GM19463 (cell line): ENCODE data around the gene ALDH3A2.
"Not testable (repeated sequence)": the region's sequence is repeated elsewhere in the genome, so short reads cannot be mapped to it uniquely, and the experiment has no call there.

Experiments
- ATAC-seq: cut with Tn5 transposase; IDR thresholded peaks from one replicate; pipeline ENCODE4 v1.9.1; 2021; ENCODE audit warnings: mild to moderate bottlenecking, moderate library complexity; ENCODE audit not compliant: unreplicated experiment

ALDH3A2 gene

DNA sequence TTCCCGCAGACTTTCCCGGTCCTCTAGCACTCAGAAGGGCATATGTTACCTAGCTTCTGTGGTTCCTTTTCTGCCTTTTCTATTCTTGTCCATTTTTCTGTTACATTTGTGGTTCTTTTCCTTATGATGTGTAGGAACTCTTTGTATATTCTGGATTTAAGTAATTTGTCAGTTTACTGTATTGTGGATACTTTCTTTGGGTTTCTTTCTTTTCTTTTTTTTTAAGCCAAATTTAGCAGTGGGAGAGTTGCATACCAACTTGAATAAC, 657 bp downstream of the ALDH3A2 start:
- ATAC-seq: no peak

GRCh38 chr17:19650826-19651225, 2.3 kb downstream of the ALDH3A2 start:
- ATAC-seq: no peak

DNA sequence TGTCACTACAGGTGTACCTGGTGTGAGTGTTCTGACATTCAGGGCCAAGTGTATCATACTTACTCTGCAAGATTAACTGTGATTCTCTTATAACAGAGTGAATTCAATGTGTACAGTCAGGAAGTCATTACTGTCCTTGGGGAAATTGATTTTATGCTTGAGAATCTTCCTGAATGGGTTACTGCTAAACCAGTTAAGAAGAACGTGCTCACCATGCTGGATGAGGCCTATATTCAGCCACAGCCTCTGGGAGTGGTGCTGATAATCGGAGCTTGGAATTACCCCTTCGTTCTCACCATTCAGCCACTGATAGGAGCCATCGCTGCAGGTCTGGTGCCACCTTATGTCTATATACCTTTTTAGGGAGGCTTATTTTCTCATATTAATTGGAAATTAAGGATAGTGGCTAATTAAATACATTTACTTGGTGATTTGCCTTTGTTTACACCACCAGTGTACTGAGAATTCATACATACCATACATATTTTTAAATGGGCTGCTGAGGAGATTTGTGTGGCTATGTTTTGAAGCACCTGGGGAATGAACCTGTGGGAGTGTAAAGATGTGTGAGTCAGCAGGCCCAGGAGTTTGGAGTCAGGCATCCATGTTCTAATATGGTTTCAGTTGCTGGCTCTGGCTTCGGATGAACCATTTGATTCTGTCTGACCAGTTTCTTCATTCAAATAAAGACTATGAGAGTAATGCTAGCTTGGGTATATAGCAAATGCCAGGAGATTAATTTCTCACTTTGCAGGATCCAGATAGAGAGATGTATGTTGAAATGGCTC, 3.1 kb downstream of the ALDH3A2 start:
- no peak for ATAC-seq

DNA sequence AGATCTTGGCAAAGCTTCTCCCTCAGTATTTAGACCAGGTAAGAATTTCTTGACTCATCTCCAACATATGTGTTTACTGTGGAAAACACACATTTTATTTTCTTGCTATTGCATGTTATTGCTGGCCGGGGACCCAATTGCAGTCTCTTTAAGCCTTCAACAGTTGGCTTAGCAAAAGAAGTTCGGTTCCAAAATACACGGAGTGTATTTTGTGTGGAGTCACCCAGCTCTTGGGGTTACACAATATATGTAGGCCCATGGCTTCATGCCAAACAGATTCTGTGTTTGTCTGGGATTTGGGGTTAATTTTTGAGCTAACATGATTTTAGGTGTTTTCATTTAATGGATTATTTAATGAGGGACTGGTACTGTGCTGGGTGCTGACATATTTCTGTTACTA, 4.0 kb downstream of the ALDH3A2 start:
- ATAC-seq: no peak

GRCh38 chr17:19654342-19654886, 5.9 kb downstream of the ALDH3A2 start:
- ATAC-seq: no peak

GRCh38 chr17:19654896-19655295, 6.3 kb downstream of the ALDH3A2 start:
- ATAC-seq: no peak

GRCh38 chr17:19656336-19656735, 7.8 kb downstream of the ALDH3A2 start:
- ATAC-seq: no peak

GRCh38 chr17:19656851-19657581, 8.5 kb downstream of the ALDH3A2 start:
- ATAC-seq: no peak

DNA sequence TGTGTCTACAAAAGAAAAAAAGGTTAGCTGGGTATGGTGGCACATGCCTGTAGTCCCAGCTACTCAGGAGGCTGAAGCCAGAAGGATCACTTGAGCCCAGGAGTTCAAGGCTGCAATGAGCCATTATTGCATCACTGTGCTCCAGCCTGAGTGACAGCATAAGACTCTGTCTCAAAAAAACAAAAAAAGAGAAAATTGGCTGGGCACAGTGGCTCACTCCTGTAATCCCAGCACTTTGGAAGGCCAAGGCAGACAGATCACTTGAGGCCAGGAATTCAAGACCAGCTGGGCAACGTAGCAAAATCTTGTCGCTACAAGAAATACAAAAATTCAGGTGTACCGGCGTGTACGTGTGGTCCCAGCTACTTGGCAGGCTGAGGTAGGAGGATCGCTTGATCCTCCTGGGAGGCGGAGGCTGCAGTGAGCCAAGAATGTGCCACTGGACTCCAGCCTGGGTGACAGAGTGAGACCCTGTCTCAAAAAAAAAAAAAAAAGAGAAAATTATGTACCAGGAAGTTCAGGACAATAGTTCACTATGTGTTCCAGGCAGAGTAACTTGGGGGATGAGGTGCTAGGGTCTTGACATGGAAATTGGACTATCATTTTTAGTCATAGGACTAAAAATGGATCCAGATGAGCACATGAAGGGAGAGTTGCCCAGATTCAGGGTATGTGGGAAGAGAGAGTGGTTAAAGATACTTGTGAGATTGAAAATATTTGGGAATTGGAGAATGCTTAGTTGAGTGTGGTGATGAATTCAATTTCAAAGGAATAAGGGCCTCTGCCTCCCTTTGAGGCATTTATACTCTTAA, 11.0 kb downstream of the ALDH3A2 start:
- no peak for ATAC-seq

DNA sequence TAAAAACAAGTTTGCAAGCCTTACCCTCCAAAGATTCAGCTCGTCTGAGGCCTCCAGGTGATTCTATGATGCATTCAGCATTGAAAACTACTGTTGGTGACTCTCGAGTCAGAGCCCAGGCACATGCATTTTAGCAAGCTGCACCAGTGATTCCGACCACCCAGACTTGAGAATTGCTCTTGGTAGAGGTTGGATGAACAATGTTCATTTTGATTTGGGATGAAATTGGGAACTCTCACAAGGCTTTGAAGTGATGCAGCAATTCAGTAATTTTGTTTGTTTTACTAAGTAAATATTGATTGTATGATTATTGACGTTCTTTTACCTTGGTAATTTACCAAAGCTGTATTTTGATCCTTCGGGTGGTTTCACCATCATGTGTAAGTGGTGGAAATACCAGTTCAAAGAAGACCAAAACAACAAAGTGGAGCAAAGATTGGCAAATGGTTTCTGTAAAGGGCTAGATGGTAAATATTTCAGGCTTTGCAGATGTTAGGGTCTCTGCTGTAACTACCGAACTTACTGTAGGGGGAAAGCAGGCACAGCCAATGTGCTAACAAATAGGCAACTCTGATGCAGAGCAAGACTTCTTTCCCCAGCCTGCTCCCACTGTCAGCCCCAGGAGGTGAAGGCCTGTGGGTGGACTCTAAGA, 11.8 kb downstream of the ALDH3A2 start:
- no peak for ATAC-seq

- ATAC-seq: no peak
Measured at GRCh38 chr17:19661121-19661520, 12.6 kb downstream of the ALDH3A2 start.

- ATAC-seq: no peak
Measured at GRCh38 chr17:19663097-19663496, 14.5 kb downstream of the ALDH3A2 start.

GRCh38 chr17:19664136-19664820, 15.7 kb downstream of the ALDH3A2 start:
- no peak for ATAC-seq

DNA sequence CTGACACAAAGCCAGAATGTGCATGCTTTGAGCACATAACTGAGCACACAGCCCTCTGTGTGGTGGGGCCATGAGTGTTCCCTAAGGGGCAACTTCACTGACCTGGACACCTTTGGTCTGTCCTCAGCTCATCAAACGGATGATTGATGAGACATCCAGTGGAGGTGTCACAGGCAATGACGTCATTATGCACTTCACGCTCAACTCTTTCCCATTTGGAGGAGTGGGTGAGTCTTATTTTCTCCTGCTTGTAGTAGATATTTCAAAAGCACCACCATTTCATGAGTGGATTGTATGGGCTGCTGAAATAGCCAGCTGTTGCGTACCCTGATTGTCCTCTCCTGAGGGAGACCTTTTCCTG, 16.2 kb downstream of the ALDH3A2 start:
- no peak for ATAC-seq

GRCh38 chr17:19669680-19670079, 21.1 kb downstream of the ALDH3A2 start:
- not testable (repeated sequence) for ATAC-seq

GRCh38 chr17:19670908-19671307, 22.4 kb downstream of the ALDH3A2 start:
- no peak for ATAC-seq

DNA sequence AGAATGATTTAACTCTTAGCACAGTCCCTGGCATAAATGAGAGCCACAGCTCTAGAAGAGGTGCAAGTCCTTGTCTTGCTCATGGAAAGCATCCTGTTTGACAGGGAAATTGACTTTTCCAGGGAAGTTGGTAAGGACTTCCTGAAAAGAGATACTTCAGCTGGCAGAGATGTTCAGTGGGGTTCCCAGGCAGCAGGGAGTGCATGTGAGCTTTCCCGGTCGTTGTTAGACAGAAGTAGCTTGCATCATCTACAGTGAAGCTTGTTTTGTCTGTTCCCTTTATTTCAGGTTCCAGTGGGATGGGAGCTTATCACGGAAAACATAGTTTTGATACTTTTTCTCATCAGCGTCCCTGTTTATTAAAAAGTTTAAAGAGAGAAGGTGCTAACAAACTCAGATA, 22.9 kb downstream of the ALDH3A2 start:
- no peak for ATAC-seq

GRCh38 chr17:19672009-19672750, 23.6 kb downstream of the ALDH3A2 start:
- ATAC-seq: no peak

DNA sequence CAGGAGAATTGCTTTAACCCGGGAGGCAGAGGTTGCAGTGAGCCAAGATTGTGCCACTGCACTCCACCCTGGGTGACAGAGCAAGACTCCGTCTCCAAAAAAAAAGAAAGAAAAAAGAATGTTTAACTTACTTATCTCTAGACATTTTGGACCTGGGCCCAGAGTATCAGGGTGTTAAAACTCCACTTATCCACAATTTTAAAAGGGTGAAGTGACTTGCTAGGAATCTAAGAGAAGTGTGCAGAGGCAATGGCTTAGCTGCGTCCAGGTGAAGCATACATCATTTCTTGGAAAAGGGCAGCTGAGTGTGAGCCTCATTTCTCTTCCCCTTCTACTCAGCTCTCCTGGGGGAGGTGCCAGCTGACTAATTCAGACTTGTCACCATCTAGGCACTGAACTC, 25.1 kb downstream of the ALDH3A2 start:
- ATAC-seq: no peak

DNA sequence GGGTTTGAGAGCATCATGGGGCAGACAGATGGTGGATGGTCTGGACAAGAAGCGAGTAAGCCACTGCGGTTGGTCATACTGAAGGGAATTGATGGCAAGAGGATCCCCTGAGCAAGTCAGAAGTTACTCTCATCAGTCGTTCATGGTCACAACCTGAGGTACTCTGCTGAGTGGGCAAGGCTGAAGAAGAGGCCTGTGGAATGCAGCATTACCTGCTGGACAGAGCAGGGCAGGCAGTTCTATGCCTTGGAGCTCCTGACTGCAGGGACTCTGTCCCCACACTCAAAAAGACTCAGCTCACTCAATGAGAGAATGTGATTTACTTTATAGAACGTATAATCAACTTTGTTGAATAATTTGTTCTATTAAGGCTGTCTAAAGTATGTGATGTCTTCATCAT, 28.3 kb downstream of the ALDH3A2 start:
- no peak for ATAC-seq
